GM12801 (cell line): ENCODE results near the gene ROR1.

ENCODE experiments used
- TF ChIP-seq, protein P1 (sequence below): IDR thresholded peaks from one replicate; pipeline ENCODE4 v1.5.1; 2011; ENCODE audit warnings: control low read depth; ENCODE audit not compliant: insufficient read length; ENCODE audit errors: extremely low read depth

Gene ROR1

DNA sequence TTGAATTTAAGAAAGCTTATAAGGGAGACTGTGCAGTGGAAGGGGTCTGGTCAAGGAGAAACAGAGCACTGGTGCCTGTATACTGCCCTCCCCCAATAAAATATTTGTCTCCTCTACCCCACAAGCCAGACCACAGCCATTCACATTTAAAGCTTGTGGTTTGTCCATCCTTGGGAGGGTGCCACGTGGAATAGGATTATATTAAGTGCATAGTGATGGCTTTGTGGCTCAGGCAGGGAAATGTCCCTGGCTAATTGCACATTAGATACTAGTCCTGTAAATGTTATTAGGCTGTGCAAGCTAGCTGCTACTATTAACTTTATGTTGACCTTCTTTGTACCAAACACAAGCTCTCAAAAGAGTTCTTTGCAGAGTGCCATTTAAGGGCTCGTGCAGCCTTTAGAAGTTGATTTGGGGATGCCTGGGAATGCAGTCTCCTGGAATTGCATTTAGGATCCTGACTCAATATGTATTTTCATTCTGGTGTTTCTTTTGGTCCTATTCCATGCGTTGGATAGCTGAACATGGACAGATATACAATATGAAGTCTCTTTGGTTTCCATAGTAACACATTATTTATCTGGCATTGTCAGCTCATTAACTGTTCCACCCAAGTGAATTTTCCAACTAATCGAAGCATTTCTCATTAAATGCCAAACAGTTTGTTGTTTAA lies 210.6 kb downstream of the ROR1 start:
- TF ChIP-seq, protein P1, sequence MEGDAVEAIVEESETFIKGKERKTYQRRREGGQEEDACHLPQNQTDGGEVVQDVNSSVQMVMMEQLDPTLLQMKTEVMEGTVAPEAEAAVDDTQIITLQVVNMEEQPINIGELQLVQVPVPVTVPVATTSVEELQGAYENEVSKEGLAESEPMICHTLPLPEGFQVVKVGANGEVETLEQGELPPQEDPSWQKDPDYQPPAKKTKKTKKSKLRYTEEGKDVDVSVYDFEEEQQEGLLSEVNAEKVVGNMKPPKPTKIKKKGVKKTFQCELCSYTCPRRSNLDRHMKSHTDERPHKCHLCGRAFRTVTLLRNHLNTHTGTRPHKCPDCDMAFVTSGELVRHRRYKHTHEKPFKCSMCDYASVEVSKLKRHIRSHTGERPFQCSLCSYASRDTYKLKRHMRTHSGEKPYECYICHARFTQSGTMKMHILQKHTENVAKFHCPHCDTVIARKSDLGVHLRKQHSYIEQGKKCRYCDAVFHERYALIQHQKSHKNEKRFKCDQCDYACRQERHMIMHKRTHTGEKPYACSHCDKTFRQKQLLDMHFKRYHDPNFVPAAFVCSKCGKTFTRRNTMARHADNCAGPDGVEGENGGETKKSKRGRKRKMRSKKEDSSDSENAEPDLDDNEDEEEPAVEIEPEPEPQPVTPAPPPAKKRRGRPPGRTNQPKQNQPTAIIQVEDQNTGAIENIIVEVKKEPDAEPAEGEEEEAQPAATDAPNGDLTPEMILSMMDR = no peak

- TF ChIP-seq, protein P1 = no peak
Measured at GRCh38 chr1:63984930-63985290, 211.1 kb downstream of the ROR1 start.

DNA sequence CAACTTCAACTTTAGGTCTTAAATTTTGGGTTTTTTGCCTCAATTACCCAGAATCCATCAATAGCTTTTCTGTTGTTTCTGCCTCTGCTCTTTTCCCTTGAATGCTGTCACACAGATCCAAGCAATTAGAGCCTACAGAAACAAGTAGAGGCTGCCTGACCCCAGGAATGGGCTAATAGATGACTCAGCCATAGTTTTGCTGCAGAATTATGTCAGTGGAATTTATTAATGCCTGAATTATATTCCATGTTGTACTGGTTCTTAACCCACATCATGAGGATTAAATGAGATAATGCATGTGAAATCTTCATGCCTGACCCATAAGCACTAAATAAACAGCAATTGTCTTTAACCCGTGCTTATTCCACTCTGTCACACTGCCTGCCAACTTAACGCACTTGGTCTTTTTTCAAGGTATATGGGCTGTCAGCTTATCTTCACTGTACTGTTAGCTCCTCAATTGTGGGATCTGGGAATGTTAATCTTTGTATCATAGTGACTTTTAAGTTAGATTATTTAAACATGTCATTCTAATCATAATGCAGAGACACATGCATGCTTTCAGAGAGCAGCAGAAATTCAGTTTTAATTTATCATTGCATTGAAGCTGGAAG lies 213.3 kb downstream of the ROR1 start:
- TF ChIP-seq, protein P1 = no peak

DNA sequence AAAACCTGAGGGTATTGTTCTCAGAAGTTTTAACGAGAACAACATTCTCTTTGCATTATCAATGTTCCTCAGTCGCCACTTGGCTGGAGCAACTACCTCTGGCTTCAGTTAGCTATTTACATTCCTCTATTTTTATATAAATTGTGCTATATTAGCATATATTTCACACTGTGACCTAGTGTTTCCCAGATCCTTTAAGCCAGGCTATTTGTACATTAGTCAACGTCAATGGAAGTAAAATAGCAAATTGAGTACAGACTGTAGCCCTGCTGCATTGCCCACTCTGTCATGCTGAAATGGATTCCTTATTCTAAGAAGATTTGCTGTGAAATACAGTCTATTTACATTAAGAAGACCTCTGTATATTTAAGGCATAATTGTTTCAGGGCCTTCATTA lies 213.8 kb downstream of the ROR1 start:
- TF ChIP-seq, protein P1 = no peak

- TF ChIP-seq, protein P1 = no peak
Measured at GRCh38 chr1:63988941-63989340, 215.1 kb downstream of the ROR1 start.

DNA sequence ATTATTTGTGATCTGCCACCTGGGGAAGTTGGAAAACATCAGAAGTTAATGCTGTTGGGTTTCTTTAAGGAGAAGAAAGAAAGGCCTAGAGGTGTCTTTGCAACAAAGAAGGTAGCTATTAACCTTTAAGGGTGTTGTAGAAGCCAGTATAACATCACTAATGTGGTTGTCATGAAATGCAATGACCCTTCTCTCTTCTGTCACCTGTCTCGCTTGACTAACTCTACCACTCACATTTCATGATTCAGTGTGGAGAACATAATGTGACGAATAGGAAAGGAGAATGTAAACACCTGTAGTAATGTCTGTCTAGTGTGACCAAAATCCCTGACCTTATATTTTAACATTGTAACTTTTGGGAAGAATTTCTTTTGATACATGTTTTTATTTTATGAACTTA lies 217.9 kb downstream of the ROR1 start:
- TF ChIP-seq, protein P1 = no peak

DNA sequence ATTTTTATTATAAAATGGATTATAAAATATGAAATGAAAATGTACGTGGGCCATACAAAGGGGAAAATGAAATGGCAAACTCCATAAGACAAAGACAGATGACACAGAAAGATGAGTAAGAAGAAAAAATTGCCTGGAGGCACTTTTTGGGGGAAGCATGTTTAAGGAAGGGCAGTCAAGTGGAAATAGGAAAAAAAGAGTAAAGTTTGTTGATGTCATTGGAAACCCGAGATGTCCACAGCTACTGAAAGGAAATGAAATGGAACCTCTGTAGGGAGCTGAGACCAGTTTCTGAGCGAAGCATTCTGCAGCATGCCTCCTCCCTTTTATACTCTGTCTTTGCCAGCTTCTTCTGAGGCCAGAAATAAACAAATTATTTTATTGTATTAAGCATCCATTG lies 226.2 kb downstream of the ROR1 start:
- TF ChIP-seq, protein P1 = no peak
